ENCODE results near the gene CNNM2. TPM values are rescaled to one million over a fixed set of nuclear protein-coding genes. Genes with fewer than 3 reads are reported as not detected.

Gene CNNM2
- total and polyA plus RNA-seq, 8 donors: 6.0 to 10.3 (median 8.3) TPM

GRCh38 chr10:102916173-102916572 is 1.9 kb upstream of the CNNM2 start:
- Histone ChIP-seq H3K27ac (no peak overlapping the region), H3K4me3 (no peak overlapping the region), H3K9me3 (no peaks in the 10 kb centered on the region), H3K36me3 (no peaks in the 10 kb centered on the region), H3K4me1 (peaks cover 25 to 37% of the 10 kb centered on the region in 2 donors), H3K27me3 (peaks cover 0 to 19% of the 10 kb centered on the region in 2 donors)
- TF ChIP-seq CTCF (IDR thresholded peaks at IDR 0.05): no peak
- no peak for ATAC-seq
- no peak for DNase-seq
- intact Hi-C loops (cut with DNase I): loop anchor here in 1 of 2 donors (5.0 kb wide), 1 partner anchor 151 kb away; no protein-coding TSS in a partner anchor

GRCh38 chr10:102917314-102917961 is 656 bp upstream of the CNNM2 start:
- Histone ChIP-seq H3K4me3 (peak overlapping the region; percentile 85 to 94), H3K4me1 (peaks cover 30 to 43% of the 10 kb centered on the region in 2 donors), H3K9me3 (no peaks in the 10 kb centered on the region), H3K36me3 (no peaks in the 10 kb centered on the region), H3K27ac (peak overlapping the region; percentile 77 to 87), H3K27me3 (peaks cover 0 to 19% of the 10 kb centered on the region in 2 donors)
- peak; percentile 95 to 97 for TF ChIP-seq CTCF (IDR thresholded peaks at IDR 0.05)
- DNase-seq (peak in 3 of 4 donors; percentile 84 to 96 (median 86)), ATAC-seq (peak; percentile 86)
- intact Hi-C loops (cut with DNase I): loop anchor here in 1 of 2 donors (5.0 kb wide), 1 partner anchor 150 kb away; no protein-coding TSS in a partner anchor

GRCh38 chr10:102918817-102919245 is 737 bp downstream of the CNNM2 start:
- peaks cover 30 to 43% of the 10 kb centered on the region in 2 donors for H3K4me1 ChIP-seq
- DNase-seq (peak in 2 of 4 donors; percentile 34 to 82), ATAC-seq (no peak)
- peak overlapping the region; percentile 86 to 87 for H3K27ac ChIP-seq
- no peaks in the 10 kb centered on the region for H3K36me3 ChIP-seq
- H3K27me3 ChIP-seq: peaks cover 0 to 19% of the 10 kb centered on the region in 2 donors
- peak overlapping the region; percentile 85 to 94 for H3K4me3 ChIP-seq
- intact Hi-C loops (cut with DNase I): loop anchor here in 1 of 2 donors (5.0 kb wide), 1 partner anchor 148 kb away; no protein-coding TSS in a partner anchor
- no peak for TF ChIP-seq CTCF (IDR thresholded peaks at IDR 0.05)
- H3K9me3 ChIP-seq: no peaks in the 10 kb centered on the region

- ATAC-seq: no peak
- H3K36me3 ChIP-seq: no peaks in the 10 kb centered on the region
- H3K4me1 ChIP-seq: peaks cover 30 to 43% of the 10 kb centered on the region in 2 donors
- no peak overlapping the region for H3K27ac ChIP-seq
- no peak for TF ChIP-seq CTCF (IDR thresholded peaks at IDR 0.05)
- no peaks in the 10 kb centered on the region for H3K9me3 ChIP-seq
- H3K4me3 ChIP-seq: peak overlapping the region; percentile 85 to 94
- intact Hi-C loops (cut with DNase I): loop anchor here in 1 of 2 donors (5.0 kb wide), 1 partner anchor 148 kb away; no protein-coding TSS in a partner anchor
- DNase-seq: peak in 2 of 4 donors; percentile 41 to 79
- peaks cover 0 to 19% of the 10 kb centered on the region in 2 donors for H3K27me3 ChIP-seq
Measured at GRCh38 chr10:102919246-102919959, 1.3 kb downstream of the CNNM2 start.
